Fibroblast of lung (primary cell): Measurements from ENCODE around the gene EHMT1.

Experiments used
- EZH2 ChIP-seq: IDR thresholded peaks from 2 replicates; pipeline ENCODE4 v1.5.1; 2012; ENCODE audit warnings: low read length, control low read depth, mild to moderate bottlenecking; ENCODE audit errors: missing control alignments
- TF ChIP-seq, protein P1 (sequence below), 2 donors: IDR thresholded peaks in 1 of 2; conservative IDR thresholded peaks in 1 of 2; 1 replicate in 1 of 2; 2 replicates in 1 of 2; pipeline ENCODE4 v1.5.1; 2011 to 2012; ENCODE audit warnings: low read length in 2 of 2, control low read depth in 1 of 2, inconsistent platforms in 1 of 2, low read depth in 1 of 2, mild to moderate bottlenecking in 1 of 2

DNA sequence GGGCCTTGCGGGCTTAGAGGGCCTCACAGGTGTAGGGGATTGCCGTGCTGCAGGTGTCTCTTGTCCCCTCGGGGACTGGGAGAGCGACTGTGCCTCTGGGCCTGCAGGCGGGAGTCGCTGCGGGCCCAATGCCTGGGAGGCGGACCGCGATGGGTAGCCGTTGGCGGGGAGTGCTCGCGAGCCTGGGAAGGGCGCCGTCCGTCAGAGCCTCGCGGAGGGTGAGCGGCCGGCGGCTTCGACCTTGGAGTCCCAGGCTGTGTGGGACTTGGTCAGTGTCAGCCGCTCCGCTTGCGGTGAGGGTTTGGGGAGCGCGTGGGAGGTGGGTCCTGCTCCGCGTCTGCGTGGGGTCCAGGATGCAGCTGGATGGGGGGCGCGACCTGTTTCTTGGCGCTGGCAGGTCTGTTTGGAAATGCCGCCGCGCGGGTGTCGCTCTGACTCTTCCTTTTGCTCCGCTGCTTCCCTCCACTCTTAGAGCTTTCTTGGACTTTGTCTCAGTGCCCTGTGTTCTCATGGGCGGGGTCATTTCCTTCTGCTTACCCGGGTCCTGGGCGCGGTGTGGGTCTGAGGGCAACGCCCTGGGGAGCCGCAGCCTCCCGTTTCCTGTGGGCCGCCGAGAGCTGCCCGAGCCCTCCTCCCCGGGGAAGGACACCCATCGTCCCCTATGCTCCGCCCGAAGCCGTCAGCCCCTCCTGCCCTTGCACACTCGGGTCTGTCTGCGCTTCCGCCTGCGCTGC is 169.9 kb downstream of the EHMT1 start:
- TF ChIP-seq EZH2 = no peak
- TF ChIP-seq, protein P1, sequence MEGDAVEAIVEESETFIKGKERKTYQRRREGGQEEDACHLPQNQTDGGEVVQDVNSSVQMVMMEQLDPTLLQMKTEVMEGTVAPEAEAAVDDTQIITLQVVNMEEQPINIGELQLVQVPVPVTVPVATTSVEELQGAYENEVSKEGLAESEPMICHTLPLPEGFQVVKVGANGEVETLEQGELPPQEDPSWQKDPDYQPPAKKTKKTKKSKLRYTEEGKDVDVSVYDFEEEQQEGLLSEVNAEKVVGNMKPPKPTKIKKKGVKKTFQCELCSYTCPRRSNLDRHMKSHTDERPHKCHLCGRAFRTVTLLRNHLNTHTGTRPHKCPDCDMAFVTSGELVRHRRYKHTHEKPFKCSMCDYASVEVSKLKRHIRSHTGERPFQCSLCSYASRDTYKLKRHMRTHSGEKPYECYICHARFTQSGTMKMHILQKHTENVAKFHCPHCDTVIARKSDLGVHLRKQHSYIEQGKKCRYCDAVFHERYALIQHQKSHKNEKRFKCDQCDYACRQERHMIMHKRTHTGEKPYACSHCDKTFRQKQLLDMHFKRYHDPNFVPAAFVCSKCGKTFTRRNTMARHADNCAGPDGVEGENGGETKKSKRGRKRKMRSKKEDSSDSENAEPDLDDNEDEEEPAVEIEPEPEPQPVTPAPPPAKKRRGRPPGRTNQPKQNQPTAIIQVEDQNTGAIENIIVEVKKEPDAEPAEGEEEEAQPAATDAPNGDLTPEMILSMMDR (conservative IDR thresholded peaks at IDR 0.05 in 1 of 2, IDR thresholded peaks at IDR 0.05 in 1 of 2; ENCODE audit: low read depth in 1 of 2, low read length in 2 of 2) = no peak
